Neuron (in vitro differentiated cells): ENCODE measurements around the gene ZDHHC7.
"Not testable (repeated sequence)": the region's sequence is repeated elsewhere in the genome, so short reads cannot be mapped to it uniquely, and the experiment has no call there.

ENCODE experiments used
- H2AFZ ChIP-seq: one replicate; pipeline ENCODE4 v1.6.1; 2013; ENCODE audit warnings: low read depth, mild to moderate bottlenecking, inconsistent platforms, low read length, moderate library complexity
- H3K27me3 ChIP-seq: one replicate; pipeline ENCODE4 v1.6.1; 2013; ENCODE audit warnings: low read length; ENCODE audit not compliant: insufficient read depth
- H3K36me3 ChIP-seq: one replicate; pipeline ENCODE4 v1.6.1; 2013; ENCODE audit warnings: low read length; ENCODE audit not compliant: insufficient read depth
- H3K4me1 ChIP-seq: one replicate; pipeline ENCODE4 v1.6.1; 2013; ENCODE audit warnings: low read length; ENCODE audit not compliant: insufficient read depth
- H3K4me3 ChIP-seq: 2 replicates; pipeline ENCODE4 v1.5.1; 2013; ENCODE audit warnings: mild to moderate bottlenecking, low read length, moderate library complexity
- H3K9me3 ChIP-seq: one replicate; pipeline ENCODE4 v1.6.1; 2013; ENCODE audit warnings: low read length

Gene ZDHHC7

DNA sequence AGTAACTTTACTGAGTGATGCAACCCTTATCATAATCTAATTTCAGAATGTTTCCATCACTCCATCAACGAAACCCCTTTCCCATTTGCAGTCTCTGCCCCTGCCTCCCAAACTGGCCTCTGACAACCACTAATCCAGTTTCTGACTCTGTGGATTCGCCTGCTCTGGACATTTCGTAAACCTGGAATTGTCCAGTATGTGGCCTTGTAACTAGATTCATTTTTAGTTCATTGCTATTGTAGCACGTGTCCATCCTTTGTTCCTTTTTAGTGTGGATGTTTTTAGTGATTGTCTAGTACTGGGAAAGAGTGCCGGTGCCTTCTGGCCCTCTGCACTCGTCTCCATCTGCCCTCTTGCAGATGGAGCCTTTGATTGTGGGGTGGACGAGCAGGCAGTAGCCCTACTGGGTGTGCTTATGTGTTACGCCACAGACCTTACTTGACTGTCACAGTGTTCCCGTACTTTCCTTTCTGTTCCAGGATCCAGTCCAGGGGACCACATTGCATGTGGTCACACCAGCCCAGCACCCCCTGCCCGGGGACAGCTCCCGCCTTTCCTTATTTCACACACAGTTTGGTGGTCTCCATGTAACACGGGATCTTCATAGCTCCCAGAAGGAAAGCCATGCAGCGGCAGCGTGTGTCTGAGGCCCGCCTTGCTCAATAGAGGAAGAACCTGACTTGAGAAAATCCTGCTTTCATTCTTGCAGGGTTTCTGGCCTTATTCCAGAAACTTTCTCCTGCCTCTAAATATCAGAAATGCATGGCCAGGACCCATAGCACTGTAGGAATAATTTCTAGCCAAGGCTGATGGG lies 25.1 kb upstream of the ZDHHC7 start:
- Histone ChIP-seq H3K9me3 (peaks cover 2% of the 10 kb centered on the region), H3K4me3 (no peak overlapping the region), H3K27me3 (no peaks in the 10 kb centered on the region), H2AFZ (no peak overlapping the region), H3K36me3 (no peaks in the 10 kb centered on the region), H3K4me1 (no peaks in the 10 kb centered on the region)

DNA sequence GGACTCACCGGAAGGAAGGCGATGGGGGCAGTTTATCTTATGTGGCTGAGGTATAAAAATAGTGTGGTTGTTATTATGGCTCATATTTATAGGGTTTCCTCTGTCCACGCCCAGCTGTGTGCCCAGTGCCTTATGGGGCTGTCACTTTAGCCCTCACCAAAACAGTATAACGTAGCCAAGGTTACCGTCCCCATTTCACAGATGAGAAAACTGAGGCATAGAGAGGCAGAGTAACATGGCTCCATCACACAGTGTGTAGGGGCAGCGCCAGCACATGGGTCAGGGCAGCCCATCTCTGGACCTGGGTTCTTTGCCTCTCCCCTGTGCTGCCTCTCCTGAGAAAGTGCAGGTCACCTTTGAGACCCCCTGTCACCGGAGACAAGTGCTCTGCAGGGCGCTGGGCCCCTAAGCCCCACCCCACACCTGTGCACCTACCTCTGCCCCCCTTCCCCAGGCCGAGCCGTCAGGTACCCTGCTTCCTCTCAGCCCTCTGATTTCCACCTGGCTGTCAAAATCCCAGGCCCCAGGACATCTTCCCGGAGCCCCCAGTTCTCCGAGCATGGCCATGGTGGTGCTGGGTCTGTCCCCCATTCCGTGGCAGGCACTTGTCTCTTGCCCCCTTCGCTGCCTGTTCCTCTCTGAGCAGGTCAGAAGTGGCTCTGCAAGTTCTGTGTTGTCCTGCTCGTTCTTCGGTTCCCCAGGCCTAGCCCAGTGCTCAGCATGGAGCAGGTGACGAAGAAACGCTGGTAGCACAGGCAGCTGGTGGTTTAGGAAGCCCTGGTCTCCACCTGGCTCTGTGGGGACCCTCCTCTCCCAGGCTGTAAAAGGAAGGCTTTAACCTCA lies 23.5 kb upstream of the ZDHHC7 start:
- Histone ChIP-seq H3K9me3 (peaks cover 2% of the 10 kb centered on the region), H2AFZ (no peak overlapping the region), H3K36me3 (no peaks in the 10 kb centered on the region), H3K4me1 (no peaks in the 10 kb centered on the region), H3K4me3 (no peak overlapping the region), H3K27me3 (no peaks in the 10 kb centered on the region)

DNA sequence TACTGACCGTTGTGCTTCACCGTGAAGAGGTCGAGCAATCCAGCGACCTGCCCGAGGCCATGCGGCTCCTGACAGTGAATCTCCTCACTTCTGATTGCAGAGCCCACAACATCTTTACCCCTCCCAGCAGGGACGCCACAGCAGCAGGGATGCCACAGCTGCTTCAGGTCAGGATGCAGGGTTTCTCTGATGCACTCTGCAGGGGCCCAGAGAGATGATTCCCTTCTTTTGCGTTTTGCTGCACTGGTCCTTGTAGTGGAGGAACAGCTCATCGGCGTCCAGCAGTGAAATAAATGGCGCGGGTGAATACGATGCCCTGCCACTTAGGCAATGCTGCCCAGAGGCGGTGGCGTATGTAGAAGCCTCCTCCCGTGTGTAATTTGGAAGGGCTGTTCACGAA lies 21.8 kb upstream of the ZDHHC7 start:
- Histone ChIP-seq H3K4me1 (peaks cover 16% of the 10 kb centered on the region), H3K4me3 (no peak overlapping the region), H3K27me3 (no peaks in the 10 kb centered on the region), H3K9me3 (peaks cover 2% of the 10 kb centered on the region), H3K36me3 (no peaks in the 10 kb centered on the region), H2AFZ (no peak overlapping the region)

DNA sequence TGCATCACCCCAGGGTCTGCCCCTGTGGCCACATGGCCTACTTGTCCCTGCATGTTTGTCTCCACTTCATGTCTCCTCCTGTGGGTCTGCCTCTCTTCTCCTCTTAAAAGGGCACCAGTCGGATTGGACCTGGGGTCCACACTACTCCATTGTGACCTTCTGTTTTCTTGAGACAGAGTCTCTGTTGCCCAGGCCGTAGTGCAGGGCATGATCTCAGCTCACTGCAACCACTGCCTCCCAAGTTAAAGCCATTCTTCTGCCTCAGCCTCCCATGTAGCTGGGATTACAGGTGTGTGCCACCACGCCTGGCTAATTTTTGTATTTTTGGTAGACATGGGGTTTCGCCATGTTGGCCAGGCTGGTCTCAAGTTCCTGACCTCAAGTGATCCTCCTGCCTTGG lies 20.9 kb upstream of the ZDHHC7 start:
- H2AFZ ChIP-seq, H3K9me3 ChIP-seq, H3K27me3 ChIP-seq, H3K36me3 ChIP-seq, H3K4me3 ChIP-seq: not testable (repeated sequence)
- peaks cover 19% of the 10 kb centered on the region for H3K4me1 ChIP-seq

DNA sequence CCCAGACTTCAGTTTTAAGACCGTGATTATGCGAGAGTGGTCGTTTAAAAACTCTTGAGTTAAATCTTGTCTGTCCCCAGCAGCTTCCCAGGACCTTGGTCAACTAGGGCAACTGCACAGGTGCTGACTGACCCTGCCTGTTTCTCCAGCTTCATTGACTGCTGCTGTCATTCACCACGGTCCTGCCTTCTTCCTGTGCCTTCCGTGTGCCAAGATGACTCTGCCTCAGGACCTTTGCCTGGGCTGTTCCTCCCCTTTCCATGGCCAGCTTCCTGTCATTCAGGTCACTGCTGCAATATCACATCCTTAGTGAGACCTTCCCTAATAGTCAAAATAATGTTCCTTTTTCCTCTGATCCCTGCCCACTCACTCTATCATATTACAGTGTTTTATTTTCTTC lies 20.1 kb upstream of the ZDHHC7 start:
- no peaks in the 10 kb centered on the region for H3K27me3 ChIP-seq
- no peak overlapping the region for H2AFZ ChIP-seq
- no peak overlapping the region for H3K4me3 ChIP-seq
- H3K36me3 ChIP-seq = no peaks in the 10 kb centered on the region
- peaks cover 19% of the 10 kb centered on the region for H3K4me1 ChIP-seq
- H3K9me3 ChIP-seq = peaks cover 2% of the 10 kb centered on the region

DNA sequence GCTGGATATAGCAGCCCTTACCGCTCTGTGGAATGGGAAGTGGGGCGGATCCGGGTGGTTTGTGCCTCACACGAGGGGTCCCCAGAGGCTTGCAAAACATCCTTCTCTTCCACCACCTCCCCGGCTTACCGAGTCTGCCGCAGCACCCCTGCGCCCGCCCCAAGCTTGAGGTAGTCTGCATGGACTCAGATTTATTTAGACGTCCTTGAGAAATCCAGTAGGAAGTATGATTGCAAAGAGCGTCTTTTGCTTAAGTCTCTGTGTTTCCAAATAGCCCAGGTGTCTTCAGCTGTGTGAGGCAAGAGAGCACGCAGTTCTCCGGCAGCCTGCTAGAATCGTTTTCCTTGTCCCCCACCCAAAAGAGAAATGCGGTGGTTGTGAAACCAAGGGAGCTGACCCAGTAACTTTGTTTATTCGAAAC lies 18.7 kb upstream of the ZDHHC7 start:
- Histone ChIP-seq H3K9me3 (peaks cover 2% of the 10 kb centered on the region), H2AFZ (no peak overlapping the region), H3K36me3 (no peaks in the 10 kb centered on the region), H3K4me3 (no peak overlapping the region), H3K27me3 (no peaks in the 10 kb centered on the region), H3K4me1 (peaks cover 19% of the 10 kb centered on the region)

DNA sequence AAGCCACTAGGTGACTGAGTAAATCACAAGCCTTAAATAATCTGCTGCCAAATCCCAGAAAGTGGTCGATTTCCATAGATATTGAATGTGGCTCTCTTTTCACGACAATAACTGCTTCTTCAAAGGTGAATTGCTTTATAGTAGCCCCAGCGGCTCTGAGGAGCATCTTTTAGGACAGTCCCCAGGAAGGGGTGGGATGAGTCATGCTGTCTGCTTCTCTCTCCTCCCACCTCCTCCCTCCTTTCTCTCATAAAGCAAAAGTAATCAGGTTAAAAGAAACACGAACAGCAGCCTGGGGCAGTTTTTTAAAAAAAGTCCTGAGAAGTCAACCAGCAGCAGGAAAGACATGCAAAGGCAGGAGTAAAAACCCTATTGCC lies 18.1 kb upstream of the ZDHHC7 start:
- Histone ChIP-seq H3K4me1 (peaks cover 19% of the 10 kb centered on the region), H3K27me3 (no peaks in the 10 kb centered on the region), H2AFZ (no peak overlapping the region), H3K9me3 (peaks cover 2% of the 10 kb centered on the region), H3K36me3 (no peaks in the 10 kb centered on the region), H3K4me3 (no peak overlapping the region)

DNA sequence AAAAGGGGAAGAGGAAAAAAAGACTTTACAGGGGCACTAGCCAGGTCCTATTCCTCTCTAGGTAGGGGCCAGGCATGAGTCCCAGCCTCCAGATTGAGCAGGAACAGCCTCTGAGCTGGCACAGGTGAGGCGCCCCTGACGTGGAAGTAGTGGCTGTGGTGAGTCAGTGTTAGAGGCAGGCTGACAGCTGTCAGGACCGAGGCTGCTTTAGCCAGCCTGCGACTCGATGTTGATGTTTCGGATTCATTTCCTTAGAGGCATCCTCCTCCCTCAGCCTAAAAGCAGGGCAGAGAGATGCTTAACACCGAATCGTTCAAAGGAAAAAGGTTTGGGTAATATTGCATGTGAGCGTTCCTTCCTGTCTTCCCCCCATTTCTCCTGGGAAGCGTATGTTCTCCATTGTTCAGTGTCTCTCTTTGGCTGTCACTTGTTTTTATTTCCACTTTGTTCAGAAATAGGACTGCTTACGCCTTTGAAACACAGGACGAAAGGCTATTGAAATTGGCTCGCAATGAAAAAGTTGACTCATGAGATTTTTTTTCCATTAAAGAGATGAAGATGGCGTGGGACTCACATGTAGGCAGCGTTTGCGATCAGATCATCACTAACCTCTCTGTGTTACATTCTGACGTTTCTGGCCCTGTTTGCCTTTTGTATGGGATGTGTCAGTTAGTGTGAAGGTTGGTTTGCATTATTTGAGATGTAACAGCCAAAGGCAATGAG lies 17.5 kb upstream of the ZDHHC7 start:
- peak overlapping the region; percentile 62 for H3K4me3 ChIP-seq

DNA sequence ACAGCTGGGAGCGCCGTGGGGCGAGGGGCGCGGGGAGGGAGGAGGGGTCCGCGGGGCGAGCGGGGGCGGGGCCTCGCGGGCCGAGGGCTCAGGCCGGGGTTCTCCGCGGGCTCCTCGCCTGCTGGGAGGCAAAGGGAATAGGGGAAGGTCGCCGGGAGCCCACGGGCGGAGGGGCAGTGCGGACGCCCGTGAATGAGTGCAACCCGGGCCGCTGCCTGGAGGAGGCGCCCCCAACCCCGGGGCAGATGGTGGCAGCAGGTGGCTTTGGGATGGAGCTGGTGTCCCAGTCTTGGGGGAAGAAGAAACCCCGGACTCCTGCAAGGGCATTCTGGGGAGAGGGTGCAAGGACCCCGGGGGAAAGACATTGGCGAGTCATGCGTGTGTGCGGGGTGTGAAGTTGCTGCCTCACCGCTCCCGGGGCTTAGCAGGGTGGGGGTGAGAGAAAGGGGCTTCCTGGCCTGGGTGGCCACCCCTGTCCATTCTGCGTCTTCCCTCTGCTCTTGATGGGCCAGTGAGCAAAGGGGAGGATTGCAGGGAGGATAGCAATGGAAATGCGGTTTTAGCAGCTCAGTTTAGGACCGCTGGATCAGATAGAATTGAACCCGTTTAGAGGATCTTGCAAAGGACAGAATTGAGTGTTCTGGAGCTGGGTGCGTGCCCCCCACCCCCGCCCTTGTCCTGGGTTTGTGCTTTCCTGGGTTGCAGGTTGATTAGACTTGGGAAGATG lies 16.8 kb upstream of the ZDHHC7 start:
- Histone ChIP-seq H3K9me3 (peaks cover 2% of the 10 kb centered on the region), H3K36me3 (no peaks in the 10 kb centered on the region), H3K4me3 (peak overlapping the region; percentile 62), H2AFZ (peak overlapping the region; percentile 85), H3K4me1 (peaks cover 19% of the 10 kb centered on the region), H3K27me3 (no peaks in the 10 kb centered on the region)

More for the DNA sequence above, 17.5 kb upstream of the ZDHHC7 start:
- Histone ChIP-seq H3K27me3 (no peaks in the 10 kb centered on the region), H2AFZ (no peak overlapping the region), H3K4me1 (peaks cover 19% of the 10 kb centered on the region), H3K9me3 (peaks cover 2% of the 10 kb centered on the region), H3K36me3 (no peaks in the 10 kb centered on the region)

DNA sequence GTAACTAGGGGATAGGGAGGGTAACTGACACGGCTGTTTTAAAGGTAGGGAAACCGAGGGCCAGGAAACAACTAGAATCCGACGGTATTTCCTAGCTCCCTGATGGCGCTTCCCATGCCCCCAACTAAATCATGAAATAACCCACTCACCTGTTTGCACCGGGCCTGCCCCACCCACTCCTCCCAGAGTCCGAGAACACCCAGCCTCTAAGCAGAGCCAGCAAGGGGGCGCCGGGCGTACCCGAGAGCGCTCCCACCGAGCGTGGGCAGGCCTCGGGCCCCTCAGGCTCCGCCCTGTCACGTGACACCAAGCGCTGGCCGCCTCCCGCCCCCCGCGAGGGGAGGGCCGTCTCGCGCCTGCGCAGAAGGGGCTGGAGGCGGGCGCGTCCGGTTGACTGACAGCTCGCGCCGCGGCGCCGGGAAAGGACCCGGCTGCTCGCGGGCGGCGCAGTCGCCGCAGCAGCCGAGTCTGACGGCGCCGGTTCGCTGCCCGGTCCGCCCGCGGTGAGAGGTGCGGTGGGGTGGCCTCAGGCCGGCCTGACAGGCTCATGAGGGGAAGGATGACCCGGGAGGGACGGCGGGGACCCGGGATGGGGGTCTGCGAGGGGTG lies 16.1 kb upstream of the ZDHHC7 start, which contains the start of gene KIAA0513:
Gene KIAA0513 (plus strand): TSS at position 447 of the 609 bp plus-strand sequence. CDS start 39,277 bp downstream, outside the sequence.
- no peaks in the 10 kb centered on the region for H3K36me3 ChIP-seq
- H3K4me3 ChIP-seq = peak within 1 kb of the TSS; percentile 62
- peak within 1 kb of the TSS; percentile 85 for H2AFZ ChIP-seq
- peaks cover 19% of the 10 kb centered on the region for H3K4me1 ChIP-seq
- peaks cover 2% of the 10 kb centered on the region for H3K9me3 ChIP-seq
- H3K27me3 ChIP-seq = no peaks in the 10 kb centered on the region

DNA sequence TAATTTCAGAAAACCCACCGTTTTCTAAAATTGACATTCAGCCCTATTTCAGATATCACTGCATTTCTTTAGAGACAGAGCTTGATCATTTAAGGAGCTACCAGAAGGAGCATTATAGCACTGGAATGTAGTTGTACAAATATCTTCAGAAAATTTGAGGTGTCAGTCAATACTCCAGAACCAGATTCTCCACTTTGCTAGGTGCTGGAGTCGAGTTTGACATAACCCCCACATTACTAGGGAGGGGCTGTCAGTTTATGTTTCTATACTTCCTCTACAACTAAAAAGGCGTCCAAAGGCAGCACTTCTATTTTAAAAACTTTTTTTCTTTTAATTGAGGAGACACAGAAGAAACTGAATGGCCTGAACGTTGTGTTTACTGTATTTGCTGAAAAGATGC lies 15.4 kb upstream of the ZDHHC7 start:
- peaks cover 19% of the 10 kb centered on the region for H3K4me1 ChIP-seq
- peak overlapping the region; percentile 62 for H3K4me3 ChIP-seq

More for the DNA sequence above, 15.4 kb upstream of the ZDHHC7 start:
- Histone ChIP-seq H2AFZ (no peak overlapping the region), H3K27me3 (no peaks in the 10 kb centered on the region), H3K9me3 (no peaks in the 10 kb centered on the region), H3K36me3 (no peaks in the 10 kb centered on the region)
